Gastrocnemius medialis (tissue), 4 donors: ENCODE data around the gene CUL1. TPM values are rescaled to one million over a fixed set of nuclear protein-coding genes. Genes with fewer than 3 reads are reported as not detected.

Source experiments
- ATAC-seq, 2 donors: fragments of 150-250 bp; one replicate each; pipeline ENCODE4 v1.9.1; 2016
- DNase-seq, 2 donors: peaks; one replicate each; pipeline ENCODE4 v3.0.0-alpha.2; 2019
- H3K27ac ChIP-seq, 4 donors: fragments of 200-600 bp; sonication (generic); 1 replicate in 1 of 4; 2 replicates in 3 of 4; pipeline ENCODE4 v1.5.1; 2016 to 2018; ENCODE audit warnings: mild to moderate bottlenecking in 2 of 4, moderate library complexity in 1 of 4
- H3K27me3 ChIP-seq, 3 donors: fragments of 200-600 bp; sonication (generic) in 2 of 3; 1 replicate in 1 of 3; 2 replicates in 2 of 3; pipeline versions ENCODE4 v1.5.1 to v1.6.0; 2016 to 2019; ENCODE audit warnings: mild to moderate bottlenecking in 1 of 3, moderate library complexity in 1 of 3
- H3K36me3 ChIP-seq, 2 donors: fragments of 200-600 bp; sonication (generic) in 1 of 2; one replicate each; pipeline ENCODE4 v1.5.1; 2017 to 2018
- H3K4me1 ChIP-seq, 2 donors: fragments of 200-600 bp; sonication (generic) in 1 of 2; one replicate each; pipeline ENCODE4 v1.5.1; 2016 to 2017; ENCODE audit warnings: mild to moderate bottlenecking in 2 of 2
- H3K4me3 ChIP-seq, 4 donors: fragments of 200-600 bp; sonication (generic) in 3 of 4; 1 replicate in 1 of 4; 2 replicates in 3 of 4; pipeline ENCODE4 v1.5.1; 2016 to 2019; ENCODE audit warnings: mild to moderate bottlenecking in 2 of 4
- H3K9me3 ChIP-seq, 3 donors: fragments of 200-600 bp; sonication (generic) in 2 of 3; 1 replicate in 1 of 3; 2 replicates in 2 of 3; pipeline ENCODE4 v1.5.1; 2016 to 2019
- POLR2A ChIP-seq, 2 donors: fragments of 450-650 bp; IDR thresholded peaks; one replicate each; pipeline ENCODE4 v1.6.1; 2017; ENCODE audit warnings: antibody characterized with exemption in 2 of 2, mild to moderate bottlenecking in 2 of 2, moderate library complexity in 2 of 2
- in situ Hi-C, 4 donors: fragments of 200-750 bp; cut with MboI; loops; one replicate each; pipeline versions ENCODE4 v1.15.0 to v1.8.0; 2017; ENCODE audit warnings: low sequenced_read_pairs in 4 of 4
- intact Hi-C: fragments of 100-400 bp; cut with DNase I; formaldehyde crosslinking; loops from one replicate; pipeline ENCODE4 v1.15.1; 2023; ENCODE audit warnings: low total_unique reads
- total RNA-seq, 4 donors: library from RNA; depleted of rRNA; stranded (reverse); fragments of >200 nt; gene quantifications; one replicate each; pipeline versions ENCODE4 v1.1.0 to v1.2.3, GENCODE V29; 2016
- TF ChIP-seq, protein P1 (sequence below), 5 experiments: fragments of 450-650 bp in 3 of 5; fragments of 200-600 bp in 2 of 5; sonication (generic) in 2 of 5; IDR thresholded peaks in 4 of 5; conservative IDR thresholded peaks in 1 of 5; 1 replicate in 4 of 5; 2 replicates in 1 of 5; pipeline ENCODE4 v1.5.1; 2016 to 2019; ENCODE audit warnings: antibody characterized with exemption in 5 of 5, mild to moderate bottlenecking in 3 of 5, moderate library complexity in 3 of 5

The CUL1 gene
- total RNA-seq, 4 donors from 2014 or later, result 78.7 to 101 (median 84.6) TPM

DNA sequence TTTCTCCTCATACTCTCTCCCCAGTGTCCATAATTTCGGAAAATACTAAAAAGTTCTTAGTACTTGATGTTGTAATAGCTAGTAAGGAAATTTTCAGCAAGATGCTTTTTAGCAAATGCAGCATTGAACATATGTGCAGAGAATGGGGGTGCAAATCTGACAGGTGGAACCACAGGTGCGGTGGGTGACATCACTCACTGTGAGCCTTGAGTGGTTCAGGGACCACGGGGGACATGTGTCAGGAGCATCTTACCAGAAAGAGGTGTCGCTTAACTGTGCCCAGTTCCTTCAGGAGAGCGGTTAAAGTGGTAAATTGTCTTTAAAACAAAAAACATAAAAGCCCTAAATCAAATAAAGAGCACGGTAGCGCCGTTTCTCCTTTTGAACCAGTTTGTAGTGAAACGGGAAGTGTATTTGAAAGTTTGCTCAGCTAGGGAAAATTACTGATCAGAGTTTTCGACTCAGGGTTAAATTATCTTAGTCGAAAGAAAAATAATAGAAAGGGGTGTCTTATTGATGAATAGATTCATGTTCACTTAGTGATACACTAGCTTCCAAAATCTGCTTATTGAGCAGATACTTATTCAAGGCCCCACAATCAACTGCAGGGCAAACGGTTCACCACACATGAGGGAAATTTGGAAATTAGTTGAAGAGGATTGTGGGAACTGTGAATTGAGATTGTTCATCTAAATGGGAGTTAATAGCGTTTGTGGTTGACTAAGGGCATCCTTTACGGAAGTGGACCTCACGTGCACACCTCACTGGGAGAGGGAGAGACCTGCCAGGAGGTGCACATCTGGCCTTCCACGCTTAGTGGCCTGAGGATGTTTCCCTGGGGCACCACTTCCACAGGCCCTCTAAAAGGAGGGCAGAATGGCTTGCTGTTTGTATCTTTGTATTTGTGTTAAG, 12.7 kb downstream of the CUL1 start:
- Histone ChIP-seq H3K4me1 (peaks cover 57 to 68% of the 10 kb centered on the region in 2 donors), H3K27me3 (no peaks in the 10 kb centered on the region), H3K9me3 (no peaks in the 10 kb centered on the region), H3K27ac (no peak overlapping the region), H3K36me3 (no peaks in the 10 kb centered on the region), H3K4me3 (no peak overlapping the region)
- intact Hi-C loops (no loop called here), in situ Hi-C loops (loop anchor here in 2 of 4 donors (25.0 kb wide), 1 partner anchor 251 kb away; no protein-coding TSS in a partner anchor)
- ATAC-seq, result no peak
- TF ChIP-seq, protein P1, sequence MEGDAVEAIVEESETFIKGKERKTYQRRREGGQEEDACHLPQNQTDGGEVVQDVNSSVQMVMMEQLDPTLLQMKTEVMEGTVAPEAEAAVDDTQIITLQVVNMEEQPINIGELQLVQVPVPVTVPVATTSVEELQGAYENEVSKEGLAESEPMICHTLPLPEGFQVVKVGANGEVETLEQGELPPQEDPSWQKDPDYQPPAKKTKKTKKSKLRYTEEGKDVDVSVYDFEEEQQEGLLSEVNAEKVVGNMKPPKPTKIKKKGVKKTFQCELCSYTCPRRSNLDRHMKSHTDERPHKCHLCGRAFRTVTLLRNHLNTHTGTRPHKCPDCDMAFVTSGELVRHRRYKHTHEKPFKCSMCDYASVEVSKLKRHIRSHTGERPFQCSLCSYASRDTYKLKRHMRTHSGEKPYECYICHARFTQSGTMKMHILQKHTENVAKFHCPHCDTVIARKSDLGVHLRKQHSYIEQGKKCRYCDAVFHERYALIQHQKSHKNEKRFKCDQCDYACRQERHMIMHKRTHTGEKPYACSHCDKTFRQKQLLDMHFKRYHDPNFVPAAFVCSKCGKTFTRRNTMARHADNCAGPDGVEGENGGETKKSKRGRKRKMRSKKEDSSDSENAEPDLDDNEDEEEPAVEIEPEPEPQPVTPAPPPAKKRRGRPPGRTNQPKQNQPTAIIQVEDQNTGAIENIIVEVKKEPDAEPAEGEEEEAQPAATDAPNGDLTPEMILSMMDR (IDR thresholded peaks at IDR 0.05 in 4 of 5, conservative IDR thresholded peaks at IDR 0.05 in 1 of 5), result no peak
- TF ChIP-seq POLR2A (IDR thresholded peaks at IDR 0.05), result no peak
- DNase-seq, result no peak

DNA sequence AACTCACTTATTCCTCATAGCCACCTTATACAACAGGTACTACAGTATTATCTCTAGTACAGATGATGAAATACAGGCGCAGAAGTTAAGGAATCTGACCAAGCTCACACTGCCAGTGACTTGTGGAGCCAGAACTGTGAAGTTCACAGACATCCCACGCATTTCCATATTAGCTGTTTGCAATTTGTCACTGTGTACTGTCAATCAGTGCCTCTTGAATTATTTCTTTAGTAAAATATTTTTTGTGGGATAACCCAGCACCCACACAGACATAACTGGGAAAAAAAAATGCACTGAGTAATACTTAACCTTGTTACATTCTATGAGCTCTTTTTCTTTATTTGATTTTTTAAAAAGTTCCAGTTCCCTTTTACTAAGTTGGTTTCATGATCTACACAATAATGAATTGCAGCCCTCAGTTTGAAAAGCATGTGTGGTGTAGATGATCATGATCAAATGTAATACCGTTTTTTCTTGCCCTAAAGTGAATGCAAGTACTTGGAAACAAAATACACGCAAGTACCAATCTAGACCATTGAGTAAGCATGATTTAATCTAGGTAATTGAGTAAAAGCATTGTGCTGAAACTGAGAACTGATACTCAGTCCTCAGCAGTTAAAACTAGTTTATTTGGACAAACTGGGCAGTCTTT, 14.1 kb downstream of the CUL1 start:
- in situ Hi-C loops, result loop anchor here in 2 of 4 donors (25.0 kb wide), 1 partner anchor 249 kb away; no protein-coding TSS in a partner anchor
- Histone ChIP-seq H3K4me1 (peaks cover 55 to 72% of the 10 kb centered on the region in 2 donors), H3K27me3 (no peaks in the 10 kb centered on the region), H3K9me3 (no peaks in the 10 kb centered on the region), H3K27ac (peak overlapping the region in 1 of 4 donors; percentile 4), H3K36me3 (no peaks in the 10 kb centered on the region), H3K4me3 (no peak overlapping the region)
- intact Hi-C loops, result no loop called here
- TF ChIP-seq POLR2A (IDR thresholded peaks at IDR 0.05), result no peak
- TF ChIP-seq, protein P1 (IDR thresholded peaks at IDR 0.05 in 4 of 5, conservative IDR thresholded peaks at IDR 0.05 in 1 of 5), result no peak
- ATAC-seq (no peak), DNase-seq (no peak)

DNA sequence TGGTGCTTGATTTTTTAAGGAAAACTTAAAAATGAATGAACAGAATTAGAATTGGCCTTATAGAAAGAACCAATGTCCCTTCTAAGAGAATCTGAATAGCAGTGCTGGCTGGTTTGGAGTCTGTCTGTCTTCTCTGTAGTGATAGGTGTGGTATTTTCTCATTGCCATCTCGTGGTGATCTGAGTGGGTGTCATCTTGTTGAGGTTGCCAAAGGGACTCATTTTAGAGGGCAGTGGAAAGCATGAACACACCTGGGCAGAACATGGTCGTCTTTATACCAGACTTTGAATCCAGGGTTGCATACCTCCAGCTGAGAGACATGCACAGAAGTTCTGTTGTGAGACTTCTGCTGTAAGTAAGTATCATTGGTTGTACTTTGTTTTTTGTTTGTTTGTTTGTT, 15.8 kb downstream of the CUL1 start:
- Histone ChIP-seq H3K27ac (peak overlapping the region in 2 of 4 donors; percentile 15 to 22), H3K4me3 (no peak overlapping the region), H3K36me3 (no peaks in the 10 kb centered on the region), H3K4me1 (peaks cover 62 to 78% of the 10 kb centered on the region in 2 donors), H3K9me3 (no peaks in the 10 kb centered on the region), H3K27me3 (no peaks in the 10 kb centered on the region)
- intact Hi-C loops (no loop called here), in situ Hi-C loops (loop anchor here in 2 of 4 donors (25.0 kb wide), 1 partner anchor 248 kb away; no protein-coding TSS in a partner anchor)
- TF ChIP-seq POLR2A (IDR thresholded peaks at IDR 0.05), result no peak
- TF ChIP-seq, protein P1 (IDR thresholded peaks at IDR 0.05 in 4 of 5, conservative IDR thresholded peaks at IDR 0.05 in 1 of 5), result no peak
- ATAC-seq, result no peak
- no peak for DNase-seq

DNA sequence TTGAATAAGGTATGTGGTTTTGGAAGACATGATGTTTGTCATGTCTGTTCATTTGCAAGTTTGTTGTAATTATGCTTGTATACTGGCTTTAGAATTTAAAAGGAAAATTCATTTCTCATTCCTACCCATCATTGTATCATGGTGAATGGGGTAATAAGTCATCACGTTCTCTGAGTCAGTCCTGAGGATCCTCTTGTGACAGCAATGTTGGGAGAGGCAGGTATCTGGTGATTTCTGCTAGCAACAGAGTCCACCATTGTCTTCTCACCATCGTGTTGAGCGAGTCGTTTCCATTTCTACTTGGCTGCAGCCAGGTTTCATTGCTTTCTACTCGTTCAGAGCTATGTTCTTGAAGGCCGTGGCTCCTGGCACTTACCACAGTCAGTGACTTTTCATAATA, 16.3 kb downstream of the CUL1 start:
- peaks cover 68 to 83% of the 10 kb centered on the region in 2 donors for H3K4me1 ChIP-seq
- H3K27me3 ChIP-seq, result no peaks in the 10 kb centered on the region
- H3K36me3 ChIP-seq, result no peaks in the 10 kb centered on the region
- in situ Hi-C loops, result loop anchor here in 2 of 4 donors (25.0 kb wide), 1 partner anchor 247 kb away; no protein-coding TSS in a partner anchor
- H3K4me3 ChIP-seq, result no peak overlapping the region
- H3K27ac ChIP-seq, result peak overlapping the region in 2 of 4 donors; percentile 15 to 22
- intact Hi-C loops, result no loop called here
- TF ChIP-seq POLR2A (IDR thresholded peaks at IDR 0.05), result no peak
- TF ChIP-seq, protein P1 (IDR thresholded peaks at IDR 0.05 in 4 of 5, conservative IDR thresholded peaks at IDR 0.05 in 1 of 5), result no peak
- H3K9me3 ChIP-seq, result no peaks in the 10 kb centered on the region
- ATAC-seq, result peak in 1 of 2 donors; percentile 69
- no peak for DNase-seq
